ENCODE results near the gene POMGNT1.

- TF ChIP-seq, protein P1, sequence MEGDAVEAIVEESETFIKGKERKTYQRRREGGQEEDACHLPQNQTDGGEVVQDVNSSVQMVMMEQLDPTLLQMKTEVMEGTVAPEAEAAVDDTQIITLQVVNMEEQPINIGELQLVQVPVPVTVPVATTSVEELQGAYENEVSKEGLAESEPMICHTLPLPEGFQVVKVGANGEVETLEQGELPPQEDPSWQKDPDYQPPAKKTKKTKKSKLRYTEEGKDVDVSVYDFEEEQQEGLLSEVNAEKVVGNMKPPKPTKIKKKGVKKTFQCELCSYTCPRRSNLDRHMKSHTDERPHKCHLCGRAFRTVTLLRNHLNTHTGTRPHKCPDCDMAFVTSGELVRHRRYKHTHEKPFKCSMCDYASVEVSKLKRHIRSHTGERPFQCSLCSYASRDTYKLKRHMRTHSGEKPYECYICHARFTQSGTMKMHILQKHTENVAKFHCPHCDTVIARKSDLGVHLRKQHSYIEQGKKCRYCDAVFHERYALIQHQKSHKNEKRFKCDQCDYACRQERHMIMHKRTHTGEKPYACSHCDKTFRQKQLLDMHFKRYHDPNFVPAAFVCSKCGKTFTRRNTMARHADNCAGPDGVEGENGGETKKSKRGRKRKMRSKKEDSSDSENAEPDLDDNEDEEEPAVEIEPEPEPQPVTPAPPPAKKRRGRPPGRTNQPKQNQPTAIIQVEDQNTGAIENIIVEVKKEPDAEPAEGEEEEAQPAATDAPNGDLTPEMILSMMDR (conservative IDR thresholded peaks at IDR 0.05; ENCODE audit: low read depth, low read length), result no peak
- no peak for TF ChIP-seq EZH2phosphoT487 (IDR thresholded peaks at IDR 0.05; ENCODE audit: borderline replicate concordance, low read length)
Observed at GRCh38 chr1:46221749-46222148, 23.5 kb upstream of the POMGNT1 start.
